ENCODE measurements around the gene IL12RB1. TPM values are rescaled to one million over a fixed set of nuclear protein-coding genes. Genes with fewer than 3 reads are reported as not detected.

IL12RB1 gene
- total and polyA plus RNA-seq, 8 donors, result 0.33 to 5.4 (median 0.55) TPM

- intact Hi-C loops (cut with DNase I), result no loop called here
- TF ChIP-seq, protein P1, sequence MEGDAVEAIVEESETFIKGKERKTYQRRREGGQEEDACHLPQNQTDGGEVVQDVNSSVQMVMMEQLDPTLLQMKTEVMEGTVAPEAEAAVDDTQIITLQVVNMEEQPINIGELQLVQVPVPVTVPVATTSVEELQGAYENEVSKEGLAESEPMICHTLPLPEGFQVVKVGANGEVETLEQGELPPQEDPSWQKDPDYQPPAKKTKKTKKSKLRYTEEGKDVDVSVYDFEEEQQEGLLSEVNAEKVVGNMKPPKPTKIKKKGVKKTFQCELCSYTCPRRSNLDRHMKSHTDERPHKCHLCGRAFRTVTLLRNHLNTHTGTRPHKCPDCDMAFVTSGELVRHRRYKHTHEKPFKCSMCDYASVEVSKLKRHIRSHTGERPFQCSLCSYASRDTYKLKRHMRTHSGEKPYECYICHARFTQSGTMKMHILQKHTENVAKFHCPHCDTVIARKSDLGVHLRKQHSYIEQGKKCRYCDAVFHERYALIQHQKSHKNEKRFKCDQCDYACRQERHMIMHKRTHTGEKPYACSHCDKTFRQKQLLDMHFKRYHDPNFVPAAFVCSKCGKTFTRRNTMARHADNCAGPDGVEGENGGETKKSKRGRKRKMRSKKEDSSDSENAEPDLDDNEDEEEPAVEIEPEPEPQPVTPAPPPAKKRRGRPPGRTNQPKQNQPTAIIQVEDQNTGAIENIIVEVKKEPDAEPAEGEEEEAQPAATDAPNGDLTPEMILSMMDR (IDR thresholded peaks at IDR 0.05), result no peak
- no peaks in the 10 kb centered on the region for H3K27me3 ChIP-seq
- H3K4me3 ChIP-seq, result no peak overlapping the region
- peak overlapping the region in 1 of 2 donors; percentile 26 for H3K27ac ChIP-seq
- H3K4me1 ChIP-seq, result peaks cover 5 to 73% of the 10 kb centered on the region in 2 donors
- H3K9me3 ChIP-seq, result no peaks in the 10 kb centered on the region
- no peak for DNase-seq
- ATAC-seq, result no peak
- peaks cover 0 to 74% of the 10 kb centered on the region in 2 donors for H3K36me3 ChIP-seq
Measured at GRCh38 chr19:18013210-18014111, 73.3 kb downstream of the IL12RB1 start.

DNA sequence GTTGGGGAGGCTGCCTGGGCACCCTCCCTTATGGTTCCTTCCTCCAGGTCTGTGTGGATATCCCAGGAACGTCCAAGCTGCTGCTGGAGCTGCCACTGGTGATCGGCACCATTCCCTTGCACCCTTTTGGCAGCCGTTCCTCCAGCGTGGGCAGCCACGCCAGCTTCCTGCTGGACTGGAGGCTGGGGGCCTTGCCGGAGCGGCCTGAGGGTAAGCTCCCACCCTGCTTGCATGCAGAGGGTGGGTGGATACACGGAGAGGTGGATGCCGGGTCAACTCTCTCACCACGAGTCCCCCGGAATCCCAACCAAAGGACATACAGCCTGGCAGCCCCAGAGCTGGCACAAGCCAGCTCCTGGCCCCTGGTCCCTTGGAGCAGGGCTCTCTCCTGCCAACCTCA is 76.6 kb downstream of the IL12RB1 start:
- Histone ChIP-seq H3K9me3 (no peaks in the 10 kb centered on the region), H3K4me3 (peak overlapping the region in 1 of 2 donors; percentile 53), H3K27ac (peak overlapping the region in 1 of 2 donors; percentile 23), H3K4me1 (peaks cover 14 to 63% of the 10 kb centered on the region in 2 donors), H3K27me3 (no peaks in the 10 kb centered on the region), H3K36me3 (peaks cover 0 to 67% of the 10 kb centered on the region in 2 donors)
- TF ChIP-seq, protein P1 (IDR thresholded peaks at IDR 0.05), result no peak
- intact Hi-C loops (cut with DNase I), result no loop called here
- ATAC-seq, result no peak
- DNase-seq, result no peak

DNA sequence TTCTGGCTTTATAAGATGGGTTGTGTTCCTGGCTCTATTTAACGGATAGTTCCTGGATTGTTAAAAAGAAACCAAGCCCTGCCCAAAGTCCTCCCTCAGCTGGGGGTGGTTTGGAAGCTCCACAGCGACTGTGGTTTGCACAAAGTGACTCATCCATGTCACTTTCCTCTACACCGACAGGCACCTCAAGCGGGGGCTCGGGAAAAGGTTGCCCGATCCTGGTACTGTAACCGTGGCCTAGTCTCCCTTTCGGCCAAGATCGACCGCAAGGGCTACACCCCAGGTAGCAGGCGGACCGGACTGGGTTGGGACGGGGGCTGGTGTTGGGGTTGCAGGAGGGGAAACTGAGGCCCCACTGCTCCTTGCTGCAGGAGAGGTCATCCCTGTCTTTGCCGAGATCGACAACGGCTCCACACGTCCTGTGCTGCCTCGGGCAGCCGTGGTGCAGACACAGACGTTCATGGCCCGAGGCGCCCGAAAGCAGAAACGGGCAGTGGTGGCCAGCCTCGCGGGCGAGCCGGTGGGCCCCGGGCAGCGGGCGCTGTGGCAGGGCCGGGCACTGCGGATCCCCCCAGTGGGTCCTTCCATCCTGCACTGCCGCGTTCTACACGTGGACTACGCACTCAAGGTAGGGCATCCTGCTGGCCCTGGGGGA is 77.2 kb downstream of the IL12RB1 start:
- peaks cover 0 to 64% of the 10 kb centered on the region in 2 donors for H3K36me3 ChIP-seq
- H3K27me3 ChIP-seq, result no peaks in the 10 kb centered on the region
- peak overlapping the region; percentile 3 to 53 for H3K4me3 ChIP-seq
- peak overlapping the region; percentile 22 to 75 for H3K27ac ChIP-seq
- no peaks in the 10 kb centered on the region for H3K9me3 ChIP-seq
- intact Hi-C loops (cut with DNase I), result loop anchor here in 1 of 2 donors (5.0 kb wide), 1 partner anchor 48 kb away; no protein-coding TSS in a partner anchor
- DNase-seq (peak in 1 of 4 donors; percentile 78), ATAC-seq (no peak)
- H3K4me1 ChIP-seq, result peaks cover 14 to 61% of the 10 kb centered on the region in 2 donors
- TF ChIP-seq, protein P1 (IDR thresholded peaks at IDR 0.05), result no peak

Other genes starting within 250 kb of the IL12RB1 start
- 10 to 100 TPM in 1 of 2 donors, 1 to 10 TPM in 1; 7.9 to 35.9 TPM for gene JAK3, start 239.0 kb downstream of the IL12RB1 start, total RNA-seq
- gene JAK3, start 239.0 kb downstream of the IL12RB1 start, polyA plus RNA-seq (ENCODE audit: insufficient read length in 6 of 6), result 1 to 10 TPM; 2.3 to 3.9 (median 2.8) TPM
- 1,000 to 10,000 TPM; 1,438 to 1,592 TPM for gene RPL18A, start 227.0 kb downstream of the IL12RB1 start, total RNA-seq
- 1,000 to 10,000 TPM; 1,124 to 1,497 (median 1,287) TPM for gene RPL18A, start 227.0 kb downstream of the IL12RB1 start, polyA plus RNA-seq (ENCODE audit: insufficient read length in 6 of 6)
- under 1 TPM in 1 of 2 donors, not detected in 1; 0.55 TPM for gene SLC5A5, start 215.0 kb downstream of the IL12RB1 start, total RNA-seq
- under 1 TPM; 0.06 to 0.13 (median 0.08) TPM for gene SLC5A5, start 215.0 kb downstream of the IL12RB1 start, polyA plus RNA-seq (ENCODE audit: insufficient read length in 6 of 6)
- 10 to 100 TPM; 60.5 to 75.7 TPM for gene CCDC124, start 153.9 kb downstream of the IL12RB1 start, total RNA-seq
- gene CCDC124, start 153.9 kb downstream of the IL12RB1 start, polyA plus RNA-seq (ENCODE audit: insufficient read length in 6 of 6), result 10 to 100 TPM; 42.0 to 63.8 (median 53.1) TPM
- under 1 TPM; 0.06 to 0.10 TPM for gene KCNN1, start 119.8 kb downstream of the IL12RB1 start, total RNA-seq
- 1 to 10 TPM; 1.9 to 2.8 (median 2.2) TPM for gene KCNN1, start 119.8 kb downstream of the IL12RB1 start, polyA plus RNA-seq (ENCODE audit: insufficient read length in 6 of 6)
- gene ARRDC2, start 78.8 kb downstream of the IL12RB1 start, total RNA-seq, result 10 to 100 TPM; 23.3 to 37.8 TPM
- 10 to 100 TPM in 3 of 6 donors, 1 to 10 TPM in 3; 7.4 to 12.1 (median 9.9) TPM for gene ARRDC2, start 78.8 kb downstream of the IL12RB1 start, polyA plus RNA-seq (ENCODE audit: insufficient read length in 6 of 6)
- gene MAST3, start 10.8 kb upstream of the IL12RB1 start, total RNA-seq, result 10 to 100 TPM; 17.0 to 30.3 TPM
- 1 to 10 TPM; 4.7 to 8.4 (median 6.4) TPM for gene MAST3, start 10.8 kb upstream of the IL12RB1 start, polyA plus RNA-seq (ENCODE audit: insufficient read length in 6 of 6)
- gene PIK3R2, start 66.2 kb upstream of the IL12RB1 start, total RNA-seq, result 10 to 100 TPM; 34.1 to 35.3 TPM
- 10 to 100 TPM; 25.7 to 37.7 (median 30.2) TPM for gene PIK3R2, start 66.2 kb upstream of the IL12RB1 start, polyA plus RNA-seq (ENCODE audit: insufficient read length in 6 of 6)
- 100 to 1,000 TPM; 577 to 986 TPM for gene IFI30, start 86.9 kb upstream of the IL12RB1 start, total RNA-seq
- 10 to 100 TPM in 3 of 6 donors, 1 to 10 TPM in 3; 7.3 to 18.2 (median 10.0) TPM for gene IFI30, start 86.9 kb upstream of the IL12RB1 start, polyA plus RNA-seq (ENCODE audit: insufficient read length in 6 of 6)
- 10 to 100 TPM; 10.3 to 14.8 TPM for gene MPV17L2, start 106.3 kb upstream of the IL12RB1 start, total RNA-seq
- gene MPV17L2, start 106.3 kb upstream of the IL12RB1 start, polyA plus RNA-seq (ENCODE audit: insufficient read length in 6 of 6), result 1 to 10 TPM; 4.9 to 8.5 (median 6.8) TPM
- gene RAB3A, start 117.1 kb upstream of the IL12RB1 start, total RNA-seq, result 1 to 10 TPM; 3.1 to 4.4 TPM
- 1 to 10 TPM; 3.5 to 6.2 (median 4.4) TPM for gene RAB3A, start 117.1 kb upstream of the IL12RB1 start, polyA plus RNA-seq (ENCODE audit: insufficient read length in 6 of 6)
- gene PDE4C, start 139.5 kb upstream of the IL12RB1 start, total RNA-seq, result 10 to 100 TPM in 1 of 2 donors, 1 to 10 TPM in 1; 3.7 to 11.3 TPM
- gene PDE4C, start 139.5 kb upstream of the IL12RB1 start, polyA plus RNA-seq (ENCODE audit: insufficient read length in 6 of 6), result 1 to 10 TPM; 1.3 to 6.2 (median 1.8) TPM
- gene IQCN, start 187.5 kb upstream of the IL12RB1 start, total RNA-seq, result 1 to 10 TPM; 3.0 to 5.8 TPM
- gene IQCN, start 187.5 kb upstream of the IL12RB1 start, polyA plus RNA-seq (ENCODE audit: insufficient read length in 6 of 6), result 10 to 100 TPM in 1 of 6 donors, 1 to 10 TPM in 5; 3.7 to 12.7 (median 8.1) TPM
- 100 to 1,000 TPM; 179 to 232 TPM for gene JUND, start 194.7 kb upstream of the IL12RB1 start, total RNA-seq
- 100 to 1,000 TPM in 2 of 6 donors, 10 to 100 TPM in 4; 43.1 to 191 (median 86.1) TPM for gene JUND, start 194.7 kb upstream of the IL12RB1 start, polyA plus RNA-seq (ENCODE audit: insufficient read length in 6 of 6)
- 100 to 1,000 TPM in 1 of 2 donors, 10 to 100 TPM in 1; 87.8 to 121 TPM for gene LSM4, start 236.1 kb upstream of the IL12RB1 start, total RNA-seq
- 10 to 100 TPM; 72.7 to 95.5 (median 78.7) TPM for gene LSM4, start 236.1 kb upstream of the IL12RB1 start, polyA plus RNA-seq (ENCODE audit: insufficient read length in 6 of 6)

All from left lung (tissue), 10 donors.